NCI-H146 treated with DMSO at 0.1 percent for 48 hours (cell line): ENCODE results near the gene JPH4.

Source experiments
- DNase-seq: peaks from one replicate; lab custom pipeline; 2025; ENCODE audit not compliant: unreplicated experiment; lab: John Stamatoyannopoulos, UW

Gene JPH4

DNA sequence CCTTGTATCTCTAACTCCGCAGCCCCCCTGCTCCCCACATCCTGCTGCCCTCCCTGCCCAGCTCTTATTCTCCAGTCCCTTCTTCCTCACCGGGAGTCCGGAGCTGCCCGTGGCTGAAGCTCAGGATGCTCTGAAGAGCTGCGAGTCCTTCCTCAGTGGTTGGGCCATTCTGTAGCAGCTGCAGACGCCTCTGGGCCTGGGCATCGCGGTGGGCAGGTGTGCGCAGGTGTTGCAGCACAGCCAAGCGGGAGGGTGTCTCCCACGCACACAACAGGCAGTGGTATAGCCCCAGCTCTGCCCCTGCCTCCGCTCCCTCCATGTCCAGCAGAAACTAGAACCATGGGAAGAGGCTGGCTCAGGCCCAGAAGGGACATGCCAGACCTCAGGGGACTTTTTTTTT is 47.2 kb downstream of the JPH4 start:
- DNase-seq = no peak

DNA sequence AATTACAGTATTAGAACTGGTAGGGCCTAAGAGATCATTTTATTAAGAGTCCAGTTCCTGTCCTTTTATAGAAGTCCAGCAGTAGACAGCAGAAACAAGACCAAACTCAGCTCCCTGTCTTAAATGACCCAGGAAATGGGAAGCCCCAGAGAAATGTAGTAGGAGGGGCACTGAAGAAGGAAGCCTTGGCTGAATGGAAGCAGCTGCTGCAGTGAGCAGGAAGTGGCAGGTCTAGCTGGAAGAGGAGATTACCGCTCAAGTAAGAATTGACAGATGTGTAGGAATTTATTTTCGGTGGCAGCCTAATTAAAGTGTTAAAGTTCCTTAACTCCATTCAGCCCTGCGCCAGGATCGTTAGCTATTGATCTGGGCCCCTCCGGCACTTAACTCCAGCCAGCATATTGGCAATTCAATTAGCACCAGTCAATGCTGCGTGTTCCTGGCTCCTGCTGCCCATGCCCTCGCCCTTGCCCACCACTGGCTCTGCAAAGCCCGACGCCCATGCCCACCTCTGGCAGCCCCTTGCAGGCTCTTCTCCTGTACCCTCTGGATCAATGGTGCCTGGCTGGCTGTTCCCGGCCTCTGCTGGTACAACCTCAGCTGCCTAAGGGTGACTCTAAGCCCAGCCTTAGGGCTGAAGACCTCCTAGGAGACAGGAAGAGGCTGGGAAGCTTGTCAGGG is 48.1 kb downstream of the JPH4 start:
- DNase-seq = no peak

DNA sequence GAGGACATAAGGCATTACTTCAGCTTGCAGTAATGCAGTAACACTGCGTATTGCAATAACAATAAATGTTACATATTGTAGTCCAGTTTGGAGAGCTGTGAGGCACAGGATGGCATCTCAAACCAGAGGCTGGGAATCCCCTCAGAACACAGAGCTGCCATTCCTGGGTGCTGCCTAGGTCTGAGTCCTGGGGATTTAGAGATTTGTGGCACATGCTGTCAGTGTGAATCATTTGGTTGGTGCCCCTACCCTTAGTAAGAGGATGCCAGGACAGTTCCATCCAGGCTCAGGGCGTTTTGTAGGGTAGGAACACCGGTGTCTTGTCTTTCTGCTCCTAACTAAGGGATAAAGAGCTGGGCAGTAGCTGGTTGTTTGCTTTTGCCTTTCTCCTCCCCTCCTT is 49.6 kb downstream of the JPH4 start:
- DNase-seq = no peak

DNA sequence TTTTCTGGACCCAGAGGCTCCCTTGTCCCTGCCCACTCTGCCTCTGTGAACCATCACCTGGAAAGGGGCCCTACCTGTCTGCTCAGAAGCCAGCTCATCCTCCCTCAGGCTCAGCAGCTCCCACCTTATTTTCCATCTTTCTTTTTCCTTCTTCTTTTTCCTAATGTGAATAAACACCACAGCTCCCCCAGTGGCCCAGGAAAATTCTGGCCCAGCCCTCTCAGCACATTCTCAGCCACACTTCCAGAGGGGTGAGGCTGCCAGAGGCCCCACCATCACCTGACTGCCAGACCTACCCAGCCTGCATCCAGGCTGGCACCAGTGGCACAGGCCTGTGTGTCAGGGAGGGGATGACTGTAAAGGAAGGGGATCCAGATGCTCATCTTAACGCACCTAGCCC is 50.0 kb downstream of the JPH4 start:
- DNase-seq = no peak

DNA sequence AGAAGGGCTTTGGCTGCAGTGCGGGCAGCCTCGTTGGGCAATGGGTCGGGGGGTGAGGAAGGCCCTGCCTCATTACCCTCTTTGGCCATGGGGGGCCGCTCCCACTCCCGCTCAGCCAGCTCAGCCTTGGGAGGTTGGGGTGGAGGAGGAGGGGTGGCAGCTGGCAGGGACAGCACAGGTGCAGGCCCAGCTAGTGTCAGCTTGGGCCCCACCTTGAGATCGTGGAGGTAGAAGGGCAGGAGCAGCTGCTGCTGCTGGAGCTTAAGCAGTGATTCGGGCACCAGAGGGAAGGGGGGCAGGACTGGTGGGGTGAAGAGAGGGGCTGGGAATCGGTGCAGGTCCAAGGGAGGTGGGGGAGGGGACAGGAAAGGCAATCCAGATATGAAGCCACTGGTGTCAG is 53.0 kb downstream of the JPH4 start:
- DNase-seq = no peak

DNA sequence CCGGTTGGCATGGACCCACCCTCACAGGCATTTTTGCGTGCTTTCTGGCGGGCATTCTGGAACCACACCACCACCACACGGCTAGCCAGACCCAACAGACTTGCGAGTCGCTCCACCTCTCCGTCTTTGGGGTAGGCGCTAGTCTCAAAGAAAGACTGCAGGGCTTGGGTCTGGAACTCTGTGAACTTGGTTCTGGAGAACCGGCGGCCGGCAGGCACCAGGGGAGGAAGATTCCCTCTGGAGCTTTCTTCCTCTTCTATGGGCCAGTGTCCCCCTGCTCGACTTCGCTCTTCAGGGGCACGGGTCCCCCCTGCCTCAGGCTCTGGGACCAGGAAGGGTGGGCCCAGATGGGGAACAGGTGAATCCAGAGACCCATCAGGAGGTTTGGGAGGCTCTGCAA is 53.6 kb downstream of the JPH4 start:
- DNase-seq = no peak

DNA sequence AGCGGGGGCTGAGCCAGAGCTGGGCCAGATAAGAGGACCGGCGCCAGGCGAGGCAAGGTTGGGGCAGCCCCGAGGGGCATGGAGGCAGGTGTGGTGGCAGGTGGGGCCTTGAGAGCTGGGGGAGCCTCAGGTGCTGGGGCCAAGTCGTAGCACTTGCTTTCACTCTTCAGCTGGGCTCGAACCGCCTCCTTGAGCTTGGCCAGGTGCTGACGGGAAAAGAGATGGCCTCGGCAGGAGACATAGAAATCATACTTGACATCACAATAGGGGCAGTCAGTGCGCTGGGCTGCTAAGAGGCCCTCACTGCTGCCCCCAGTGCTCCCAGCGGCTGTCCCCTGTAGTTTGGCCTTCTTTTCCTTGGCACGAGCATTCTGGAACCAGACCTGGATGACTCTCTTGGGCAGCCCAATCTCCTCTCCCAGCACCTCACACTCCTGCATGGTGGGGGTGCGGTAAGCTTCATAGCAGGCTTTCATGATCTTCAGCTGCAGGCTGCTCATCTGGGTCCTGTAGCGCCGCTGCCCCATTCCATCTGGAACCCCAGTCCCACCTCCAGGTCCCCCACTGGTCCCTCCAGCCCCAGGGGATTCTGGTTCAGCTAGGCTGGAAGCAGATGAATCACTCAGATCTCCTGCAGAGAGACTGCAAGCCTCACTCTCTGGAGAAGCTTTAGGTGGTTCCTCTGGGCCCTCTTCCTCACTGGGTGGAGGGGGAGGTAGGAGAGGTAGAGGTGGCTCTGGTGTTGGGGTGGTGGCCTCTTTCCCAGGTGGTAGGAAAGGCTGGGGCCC is 55.2 kb downstream of the JPH4 start:
- no peak for DNase-seq

DNA sequence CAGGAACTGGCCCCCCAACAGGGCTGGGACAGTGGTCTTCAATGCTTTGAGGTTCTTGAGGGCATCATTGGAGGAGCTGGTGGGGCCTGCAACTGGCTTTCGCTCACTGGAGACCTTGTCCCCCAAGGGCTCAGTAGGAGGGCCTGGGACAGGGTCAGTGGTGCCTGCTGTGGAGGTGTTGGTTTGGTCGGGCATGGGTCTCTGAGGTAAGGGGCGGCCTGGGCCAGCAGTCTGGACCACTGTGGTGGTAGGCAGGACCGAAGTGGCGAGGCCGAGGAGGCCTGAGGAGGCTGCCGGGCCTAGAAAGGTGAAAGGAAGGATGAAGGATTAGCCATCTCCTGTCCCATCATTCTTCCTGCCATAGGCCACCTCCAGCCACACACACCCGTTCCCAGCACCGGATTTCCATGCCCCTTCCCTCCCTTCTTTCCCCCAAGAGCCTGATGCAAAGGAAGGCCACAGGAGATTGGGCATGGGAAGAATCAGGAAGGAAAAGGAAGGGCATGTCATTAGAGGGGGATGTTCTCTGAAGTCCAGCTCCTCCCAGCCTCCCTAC is 55.9 kb downstream of the JPH4 start:
- no peak for DNase-seq

DNA sequence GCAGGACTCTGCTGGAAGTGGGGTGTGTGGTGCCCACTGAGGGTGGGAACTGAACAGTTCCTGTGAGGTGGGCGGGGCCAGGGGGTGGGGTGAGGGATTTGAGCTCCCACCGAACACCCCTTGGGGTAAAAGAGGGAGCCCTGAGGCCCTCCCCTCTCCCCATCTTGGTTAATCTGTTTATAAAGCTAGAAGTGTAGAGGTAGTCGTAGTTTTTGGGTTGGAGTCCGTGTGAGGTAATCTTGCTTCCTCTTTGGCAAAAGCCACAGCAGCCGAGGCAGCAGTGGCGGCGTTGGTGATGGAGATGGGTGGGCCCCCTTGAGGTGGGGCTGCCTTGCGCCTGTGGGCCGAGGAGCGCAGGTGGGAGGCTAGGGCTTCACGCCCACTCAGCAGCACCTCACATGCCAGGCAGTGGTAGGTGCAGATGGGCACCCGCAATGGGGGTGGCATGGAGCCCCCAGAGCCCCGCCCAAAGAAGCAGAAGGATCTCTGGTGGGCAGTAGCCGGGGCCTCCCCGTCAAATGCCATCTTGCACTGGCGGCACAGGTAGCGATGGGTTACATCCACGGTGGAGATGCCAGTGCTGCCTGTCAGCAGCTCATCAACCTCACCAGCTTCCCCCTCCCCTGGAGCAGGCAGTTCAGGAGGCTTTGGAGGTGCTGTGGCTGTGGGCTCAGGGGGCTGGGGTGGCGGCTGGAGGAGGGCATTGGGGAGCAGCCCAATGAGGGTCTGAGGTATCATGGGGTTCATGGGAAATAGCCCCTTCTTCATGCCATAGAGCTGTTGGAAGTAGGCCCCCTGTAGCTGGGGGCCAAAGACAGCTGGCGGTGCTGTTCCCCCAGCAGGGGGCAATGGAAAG is 56.6 kb downstream of the JPH4 start:
- no peak for DNase-seq

DNA sequence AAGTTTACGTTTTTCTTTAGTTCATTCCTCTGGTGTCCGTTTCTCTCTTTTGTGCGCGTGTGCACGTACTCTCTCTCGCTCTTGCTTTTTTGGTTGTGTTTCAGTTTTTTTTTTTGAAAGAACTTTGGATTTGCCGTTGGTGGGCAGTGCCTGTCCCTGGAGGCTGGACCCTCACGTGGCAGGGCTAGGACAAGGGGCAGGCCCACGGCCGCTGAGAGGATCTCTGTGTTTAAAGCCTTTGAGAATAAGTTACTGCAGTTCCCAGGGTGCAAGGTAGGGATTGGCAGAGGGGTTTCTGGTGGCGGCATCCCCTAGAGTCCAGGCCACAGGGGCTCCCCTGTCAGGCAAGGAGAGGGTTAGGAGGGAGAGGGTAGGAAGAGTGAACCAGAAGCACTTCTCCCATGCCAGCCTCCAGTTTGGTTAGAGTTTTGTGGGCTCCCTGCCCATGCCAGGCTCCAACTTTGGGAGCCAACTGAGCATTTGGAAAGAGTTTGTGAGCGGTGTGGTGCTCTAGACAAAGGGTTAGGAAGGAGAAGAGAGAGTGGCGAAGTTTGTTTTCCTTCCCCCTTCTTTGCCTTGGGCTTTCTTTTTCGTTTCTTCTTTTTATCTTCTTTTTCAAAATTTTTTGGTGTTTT is 57.6 kb downstream of the JPH4 start:
- DNase-seq = no peak

DNA sequence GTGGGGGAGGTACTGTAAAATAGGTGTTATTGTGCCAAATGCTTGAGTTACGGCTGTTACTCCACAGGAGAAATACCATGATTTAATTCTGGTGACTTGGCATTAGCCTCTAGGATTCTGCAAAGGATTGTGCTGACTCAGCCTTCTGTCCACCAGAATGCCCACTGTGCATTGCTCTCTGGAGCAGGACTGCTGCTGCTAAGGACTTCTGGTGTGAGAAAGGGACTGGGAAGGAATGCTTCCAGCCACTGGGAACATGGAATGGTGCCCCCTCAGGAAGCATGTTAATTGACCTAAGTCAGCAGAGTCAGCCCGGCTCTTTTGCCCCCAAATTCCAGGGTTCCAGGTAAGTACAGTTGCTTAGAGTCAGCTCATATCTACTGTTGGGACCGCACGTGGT is 59.9 kb downstream of the JPH4 start:
- DNase-seq = no peak
